SIG-M5 (cell line): Measurements from ENCODE around the gene TXNDC5.
"Not testable (repeated sequence)": the region's sequence is repeated elsewhere in the genome, so short reads cannot be mapped to it uniquely, and the experiment has no call there.

Source experiments
- DNase-seq: peaks from one replicate; lab custom pipeline; 2025; lab: John Stamatoyannopoulos, UW

TXNDC5 gene

GRCh38 chr6:7914311-7914710 is 3.7 kb upstream of the TXNDC5 start:
- no peak for DNase-seq

DNA sequence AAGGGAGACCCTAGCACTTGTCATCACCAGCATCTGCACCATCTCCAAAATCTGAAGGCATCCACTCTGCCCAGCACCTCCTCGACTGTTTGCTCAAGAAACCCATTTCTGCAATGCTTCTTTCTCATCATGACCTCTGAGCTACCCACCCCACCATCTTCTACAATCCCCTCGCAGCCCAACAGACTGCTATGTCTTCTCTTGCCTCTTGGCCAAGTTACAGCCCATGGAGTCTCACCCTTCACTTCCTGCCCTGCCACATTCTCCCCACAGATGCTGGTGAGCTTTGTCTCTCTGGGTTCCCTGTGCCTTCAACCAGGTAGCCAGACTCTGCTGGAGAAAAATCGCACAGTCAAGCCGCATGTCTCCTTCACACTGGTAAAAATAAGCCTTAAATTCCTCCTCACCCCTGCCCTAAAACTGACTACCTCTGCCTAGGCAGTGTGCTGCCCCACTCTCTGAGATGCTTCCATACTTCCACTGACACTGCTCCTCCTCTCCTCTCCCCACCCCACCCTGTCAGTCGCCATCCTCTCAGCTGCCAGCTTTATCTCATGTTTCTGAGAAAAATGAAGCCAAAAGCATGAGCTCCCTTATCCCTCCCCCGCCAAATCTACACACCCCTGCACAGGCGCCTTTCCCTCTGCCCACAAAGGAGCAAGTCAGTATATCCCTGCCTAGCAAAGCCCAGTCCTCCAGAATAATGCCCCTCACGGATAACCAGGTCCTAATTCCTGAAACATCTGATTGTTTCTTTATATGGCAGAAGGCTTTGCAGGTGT is 2.3 kb upstream of the TXNDC5 start:
- DNase-seq, result no peak

- no peak for DNase-seq
These were observed 1.4 kb upstream of the TXNDC5 start for GRCh38 chr6:7912024-7912423.

DNA sequence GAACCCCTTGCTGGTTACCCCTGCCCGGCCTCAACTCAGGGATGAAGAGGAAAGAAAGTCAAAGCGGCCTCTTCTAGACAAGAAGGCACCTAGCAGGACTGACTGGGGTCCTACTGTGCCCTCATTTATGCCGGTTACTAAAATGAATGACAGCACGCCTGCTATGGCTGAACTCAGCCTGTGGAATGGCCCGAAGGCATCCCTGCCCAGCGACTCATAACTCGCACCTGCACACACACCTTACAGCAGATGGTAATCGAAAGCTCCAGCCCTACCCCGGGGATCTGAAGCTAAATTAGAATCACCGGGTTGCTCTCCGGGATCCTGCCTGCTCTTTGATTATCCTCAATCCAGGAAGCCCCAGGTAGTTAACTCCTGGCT is 747 bp upstream of the TXNDC5 start:
- no peak for DNase-seq

- DNase-seq, result no peak
These were observed 312 bp downstream of the TXNDC5 start for GRCh38 chr6:7910298-7910653.

DNA sequence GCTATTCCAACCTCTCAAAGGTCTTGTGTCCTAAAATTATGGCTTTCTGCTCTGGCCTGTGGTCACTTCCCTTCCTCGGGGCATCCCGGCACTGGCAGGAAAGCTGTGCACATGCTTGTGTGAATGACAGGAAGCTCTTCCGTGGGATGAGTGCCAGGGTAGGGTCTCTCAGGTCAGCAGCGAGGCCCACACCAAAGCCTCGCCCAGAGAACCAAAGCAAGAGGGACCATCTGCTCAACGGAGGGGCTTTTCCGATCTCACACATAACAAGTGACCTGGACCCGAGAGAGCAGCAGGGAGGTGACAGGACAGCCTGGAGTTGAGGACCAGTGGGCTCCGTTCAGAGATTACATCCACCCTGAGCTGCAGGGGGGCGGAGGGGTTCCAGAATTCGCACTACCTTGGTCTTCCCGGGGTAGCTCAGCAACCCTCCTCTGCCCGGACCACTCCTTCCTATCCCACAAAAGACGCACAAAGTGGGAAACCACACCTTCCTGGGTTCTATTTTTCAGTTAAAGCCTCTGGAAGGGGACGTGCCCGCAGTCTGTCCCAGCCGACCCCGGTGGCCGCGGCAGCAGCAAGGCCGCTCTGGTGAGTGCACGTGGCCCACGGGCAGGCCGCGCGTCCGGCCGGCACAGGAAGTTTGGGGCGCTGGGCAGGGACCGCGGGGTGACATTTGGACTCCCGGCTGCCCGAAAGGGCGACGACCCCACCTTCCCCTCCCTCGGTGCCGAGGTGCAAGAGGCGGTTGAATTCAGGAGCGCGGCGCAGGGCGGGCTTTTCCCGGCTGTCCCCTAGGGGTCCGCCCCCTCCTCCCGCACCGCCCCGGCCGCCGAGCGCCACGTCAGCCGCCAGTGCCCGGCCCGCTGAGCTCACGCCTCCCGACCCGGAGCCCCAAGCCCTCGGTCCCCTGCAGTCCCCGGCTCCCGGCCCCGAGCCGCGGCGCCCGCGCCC is 988 bp downstream of the TXNDC5 start:
- no peak for DNase-seq

- no peak for DNase-seq
These were observed 3.4 kb downstream of the TXNDC5 start for GRCh38 chr6:7907159-7907558.

GRCh38 chr6:7906741-7907140 is 3.8 kb downstream of the TXNDC5 start:
- no peak for DNase-seq

GRCh38 chr6:7905416-7905815 is 5.2 kb downstream of the TXNDC5 start:
- DNase-seq, result no peak

GRCh38 chr6:7904654-7905319 is 5.8 kb downstream of the TXNDC5 start:
- no peak for DNase-seq

DNA sequence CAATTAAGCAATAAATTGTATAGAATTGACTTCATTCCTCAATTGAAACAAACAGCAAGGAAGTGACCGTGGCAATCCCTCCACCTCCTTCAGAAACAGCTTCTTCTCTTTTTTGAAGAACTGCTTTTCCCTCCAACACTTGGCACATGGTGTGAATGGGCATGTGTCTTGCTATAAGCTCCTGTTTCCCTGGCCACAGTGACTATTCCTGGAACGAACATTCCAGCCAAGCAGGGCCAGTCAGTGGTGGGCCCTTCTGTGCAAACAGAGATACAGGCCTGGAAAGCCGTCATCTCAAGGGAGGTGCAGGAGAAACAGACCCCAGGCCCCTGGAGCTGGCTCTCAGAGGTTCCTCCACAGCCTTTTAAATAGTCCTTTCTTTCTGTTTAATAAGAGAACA is 6.9 kb downstream of the TXNDC5 start:
- DNase-seq, result no peak

DNA sequence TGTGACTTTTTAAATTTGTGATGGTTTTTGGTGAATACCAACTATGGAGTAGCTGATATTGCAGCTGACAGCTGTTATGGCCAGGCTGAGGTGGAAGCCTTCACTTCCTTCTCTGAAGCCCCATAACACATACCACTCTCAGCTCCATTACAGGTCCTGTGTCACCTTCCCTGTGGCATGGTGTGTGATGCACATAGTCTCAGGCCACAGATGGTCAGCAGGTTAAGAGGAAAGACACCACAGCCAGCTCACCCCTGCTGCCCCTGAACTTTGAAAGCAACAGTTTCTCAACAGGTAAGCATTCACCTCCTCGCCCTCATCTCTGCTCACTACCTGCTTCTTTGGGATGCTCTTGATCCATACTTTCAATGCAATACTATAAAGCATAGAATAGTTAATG is 7.7 kb downstream of the TXNDC5 start:
- no peak for DNase-seq

DNA sequence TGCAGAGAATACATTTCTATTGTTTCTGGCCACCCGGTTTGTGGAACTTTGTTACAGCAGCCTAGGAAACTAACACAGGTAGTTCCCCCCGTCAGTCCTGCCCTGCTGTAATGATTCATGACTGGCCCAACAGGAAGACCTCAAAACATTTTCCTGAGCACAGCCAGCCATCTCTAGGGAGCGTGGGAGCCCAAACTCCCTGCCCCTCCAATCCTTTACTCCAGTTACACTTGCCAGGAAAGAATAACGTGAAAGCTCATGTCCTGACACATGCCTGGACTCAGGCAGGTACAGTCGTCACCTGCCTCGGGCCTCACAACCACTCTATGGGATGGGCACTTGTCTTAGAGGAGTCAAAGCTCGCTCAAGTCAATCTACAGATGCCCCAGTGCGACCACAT is 8.4 kb downstream of the TXNDC5 start:
- no peak for DNase-seq

GRCh38 chr6:7901780-7902179 is 8.8 kb downstream of the TXNDC5 start:
- DNase-seq, result no peak

DNA sequence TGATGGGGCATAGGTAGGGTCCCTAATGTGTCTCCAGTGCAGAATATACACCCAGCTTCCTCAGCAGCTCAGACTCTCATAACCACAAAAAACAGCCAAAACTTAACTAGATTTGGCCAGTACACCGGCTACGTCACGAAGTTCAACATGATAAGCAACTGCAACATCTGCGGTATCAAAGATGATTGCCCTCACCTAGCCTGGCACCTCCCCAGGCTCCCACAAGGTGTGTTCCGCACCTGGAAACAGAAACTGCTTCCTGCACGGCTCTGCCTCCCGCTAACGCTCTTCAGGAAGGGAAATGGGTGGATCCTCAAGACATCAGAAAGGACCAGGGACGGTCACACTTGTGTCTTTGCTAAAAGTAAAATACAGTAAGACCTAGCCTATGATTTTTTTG is 9.5 kb downstream of the TXNDC5 start:
- DNase-seq, result no peak

GRCh38 chr6:7900621-7901020 is 10.0 kb downstream of the TXNDC5 start:
- no peak for DNase-seq

DNA sequence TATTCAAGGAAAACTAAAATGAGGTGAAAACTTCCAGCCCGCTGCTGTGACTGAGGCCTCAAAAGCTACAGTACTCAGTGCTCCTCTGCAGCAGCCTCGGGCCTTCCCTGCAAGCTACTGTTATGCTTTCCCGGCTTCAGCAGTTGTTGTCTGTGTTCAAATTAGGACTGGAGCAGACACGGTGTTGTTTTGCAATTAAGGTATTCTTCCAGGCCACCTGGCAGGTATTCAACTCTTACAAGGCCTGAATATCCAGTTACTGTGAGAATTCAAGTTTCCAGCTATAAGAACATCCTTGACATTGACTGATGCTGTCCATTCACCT is 10.7 kb downstream of the TXNDC5 start:
- no peak for DNase-seq

DNA sequence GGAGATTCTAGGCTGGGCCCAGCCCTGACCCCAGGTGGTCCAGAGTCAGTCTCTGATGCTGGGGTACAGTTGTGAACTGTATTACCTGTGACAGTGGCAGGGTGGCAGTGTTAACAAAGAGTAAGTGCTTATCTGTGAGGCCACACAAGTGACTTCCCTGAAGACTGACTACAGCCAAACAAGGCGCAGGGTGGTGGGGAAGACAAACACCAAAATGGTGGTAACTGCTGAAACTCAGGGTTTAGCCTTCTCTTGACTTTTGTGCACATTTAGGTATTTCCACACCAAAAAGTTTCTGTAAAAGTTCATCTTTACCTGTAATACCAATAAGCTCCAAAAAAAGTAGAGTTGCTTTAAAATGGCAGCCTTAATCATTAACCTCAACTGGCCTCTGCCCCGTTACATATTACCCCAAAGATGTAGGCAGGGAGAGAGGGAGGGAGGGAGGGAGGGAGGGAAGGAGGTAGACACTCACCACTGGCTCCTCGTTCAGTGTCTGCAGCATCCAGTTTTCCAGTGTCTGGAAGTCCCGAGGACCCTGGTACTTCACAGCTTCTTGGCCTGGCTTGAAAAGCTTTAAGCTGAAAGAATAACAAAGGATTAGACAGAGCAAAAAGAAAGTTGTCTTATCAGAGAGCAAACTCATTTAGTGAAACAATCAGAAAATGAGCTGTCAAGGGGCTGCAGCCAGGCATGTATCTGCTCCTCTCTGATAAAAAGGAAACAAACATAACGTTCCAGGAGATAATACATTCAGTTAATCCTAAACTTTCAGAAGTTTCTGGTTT is 11.3 kb downstream of the TXNDC5 start:
- no peak for DNase-seq

GRCh38 chr6:7898193-7898586 is 12.4 kb downstream of the TXNDC5 start:
- DNase-seq, result not testable (repeated sequence)

DNA sequence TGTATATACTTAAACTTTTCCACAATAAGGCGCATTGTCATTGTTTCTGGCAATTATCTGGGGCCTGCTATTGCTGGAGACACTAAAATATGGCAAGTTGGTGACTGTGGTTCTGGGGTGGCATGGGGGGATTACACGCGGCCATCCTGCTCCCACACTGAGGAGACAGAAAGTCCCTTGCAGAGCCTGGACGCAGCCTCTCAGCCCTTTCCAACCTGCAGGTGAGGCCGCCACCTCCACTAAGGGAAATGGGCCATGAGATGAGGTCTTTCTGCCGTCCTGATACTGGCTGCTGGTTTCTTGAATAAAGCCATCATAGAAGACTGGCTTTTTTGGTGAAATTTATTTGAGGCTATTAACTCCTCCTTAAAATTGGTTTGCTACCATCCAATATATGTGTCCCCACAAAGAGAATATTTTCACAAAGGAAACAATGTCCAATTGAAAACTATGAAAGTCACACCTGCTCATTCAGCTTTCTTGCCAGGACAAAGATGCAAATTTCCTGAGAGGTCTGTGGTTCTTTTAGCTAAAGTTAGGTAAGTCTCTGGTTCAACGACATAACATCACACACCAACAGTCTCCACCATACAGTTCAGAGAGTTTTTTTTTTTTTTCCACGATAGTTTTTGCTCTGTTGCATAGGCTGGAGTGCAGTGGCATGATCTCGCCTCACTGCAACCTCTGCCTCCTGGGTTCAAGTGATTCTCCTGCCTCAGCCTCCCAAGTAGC is 13.0 kb downstream of the TXNDC5 start:
- DNase-seq, result no peak

- no peak for DNase-seq
These were observed 14.1 kb downstream of the TXNDC5 start for GRCh38 chr6:7896465-7896987.
